Osteoblast (primary cell): ENCODE data around the gene KCNJ13. TPM values are rescaled to one million over a fixed set of nuclear protein-coding genes. Genes with fewer than 3 reads are reported as not detected.

Source experiments
- DNase-seq: peaks from one replicate; pipeline ENCODE4 v3.0.0; 2011; ENCODE audit warnings: low spot score, mixed read lengths; ENCODE audit not compliant: insufficient read length; ENCODE audit errors: missing footprints
- H2AFZ ChIP-seq: 2 replicates; pipeline ENCODE4 v1.6.0; 2011; ENCODE audit warnings: mild to moderate bottlenecking, low read length
- H3K27ac ChIP-seq: 2 replicates; pipeline ENCODE4 v1.5.1; 2011; ENCODE audit warnings: mild to moderate bottlenecking, low read depth, low read length, moderate library complexity
- H3K27me3 ChIP-seq: 2 replicates; pipeline ENCODE4 v1.6.0; 2012; ENCODE audit warnings: mild to moderate bottlenecking, control low read depth, inconsistent platforms, low read length, moderate library complexity; ENCODE audit not compliant: insufficient read depth
- H3K36me3 ChIP-seq: 2 replicates; pipeline ENCODE4 v1.5.1; 2011; ENCODE audit warnings: mild to moderate bottlenecking, low read length, control low read depth, moderate library complexity; ENCODE audit not compliant: insufficient read depth
- H3K4me1 ChIP-seq: 2 replicates; pipeline ENCODE4 v1.5.1; 2011; ENCODE audit warnings: mild to moderate bottlenecking, low read length, control low read depth, moderate library complexity; ENCODE audit not compliant: insufficient read depth
- H3K4me2 ChIP-seq: 2 replicates; pipeline ENCODE4 v1.6.0; 2011; ENCODE audit warnings: mild to moderate bottlenecking, low read length; ENCODE audit not compliant: insufficient read depth
- H3K4me3 ChIP-seq: fragments of 200-600 bp; sonication (generic); 3 replicates; pipeline ENCODE4 v1.5.1; 2012; ENCODE audit warnings: mild to moderate bottlenecking, low read length, inconsistent platforms; ENCODE audit not compliant: insufficient read depth
- H3K79me2 ChIP-seq: 2 replicates; pipeline ENCODE4 v1.6.0; 2012; ENCODE audit warnings: mild to moderate bottlenecking, low read length, control low read depth, inconsistent platforms; ENCODE audit not compliant: insufficient read depth
- H3K9me3 ChIP-seq: 2 replicates; pipeline ENCODE4 v1.5.1; 2011; ENCODE audit warnings: low read depth, low read length, control low read depth
- H4K20me1 ChIP-seq: 2 replicates; pipeline ENCODE4 v1.6.0; 2012; ENCODE audit warnings: mild to moderate bottlenecking, low read length, control low read depth; ENCODE audit not compliant: insufficient read depth
- CTCF ChIP-seq: IDR thresholded peaks from 2 replicates; pipeline ENCODE4 v1.5.1; 2011; ENCODE audit warnings: mild to moderate bottlenecking, low read depth, low read length, moderate library complexity; ENCODE audit errors: extremely low read depth
- total RNA-seq: library from RNA; depleted of rRNA; stranded (reverse); fragments of >200 nt; gene quantifications from 2 replicates; pipeline ENCODE4 v1.2.3, GENCODE V29; 2012

Gene KCNJ13
- total RNA-seq, 1 donor: not detected

GRCh38 chr2:232773815-232774214 lies 2.5 kb downstream of the KCNJ13 start:
- Histone ChIP-seq H3K9me3 (no peaks in the 10 kb centered on the region), H3K27ac (no peak overlapping the region), H2AFZ (no peak overlapping the region), H3K36me3 (peaks cover 13% of the 10 kb centered on the region), H3K27me3 (no peaks in the 10 kb centered on the region), H3K79me2 (peaks cover 3% of the 10 kb centered on the region), H3K4me2 (no peak overlapping the region), H3K4me3 (no peak overlapping the region), H3K4me1 (no peaks in the 10 kb centered on the region), H4K20me1 (no peaks in the 10 kb centered on the region)
- DNase-seq: no peak
- TF ChIP-seq CTCF: no peak

GRCh38 chr2:232772531-232772930 lies 3.8 kb downstream of the KCNJ13 start:
- Histone ChIP-seq H3K36me3 (peaks cover 24% of the 10 kb centered on the region), H4K20me1 (no peaks in the 10 kb centered on the region), H3K27me3 (no peaks in the 10 kb centered on the region), H3K27ac (no peak overlapping the region), H3K79me2 (peaks cover 3% of the 10 kb centered on the region), H3K4me2 (no peak overlapping the region), H2AFZ (no peak overlapping the region), H3K9me3 (no peaks in the 10 kb centered on the region), H3K4me1 (no peaks in the 10 kb centered on the region), H3K4me3 (no peak overlapping the region)
- DNase-seq: no peak
- TF ChIP-seq CTCF: no peak

GRCh38 chr2:232771870-232772269 lies 4.5 kb downstream of the KCNJ13 start:
- Histone ChIP-seq H3K4me3 (no peak overlapping the region), H3K79me2 (peaks cover 3% of the 10 kb centered on the region)
- no peak for TF ChIP-seq CTCF

GRCh38 chr2:232770207-232770606 lies 6.2 kb downstream of the KCNJ13 start:
- no peaks in the 10 kb centered on the region for H4K20me1 ChIP-seq
- no peaks in the 10 kb centered on the region for H3K9me3 ChIP-seq
- peaks cover 3% of the 10 kb centered on the region for H3K79me2 ChIP-seq
- peaks cover 6% of the 10 kb centered on the region for H3K4me1 ChIP-seq
- H3K4me2 ChIP-seq: no peak overlapping the region
- peaks cover 24% of the 10 kb centered on the region for H3K36me3 ChIP-seq
- DNase-seq: no peak
- TF ChIP-seq CTCF: no peak
- no peaks in the 10 kb centered on the region for H3K27me3 ChIP-seq
- no peak overlapping the region for H3K4me3 ChIP-seq
- H2AFZ ChIP-seq: no peak overlapping the region
- H3K27ac ChIP-seq: no peak overlapping the region

More at GRCh38 chr2:232771870-232772269, 4.5 kb downstream of the KCNJ13 start:
- H4K20me1 ChIP-seq: no peaks in the 10 kb centered on the region
- no peak overlapping the region for H2AFZ ChIP-seq
- no peaks in the 10 kb centered on the region for H3K27me3 ChIP-seq
- peaks cover 1% of the 10 kb centered on the region for H3K4me1 ChIP-seq
- H3K9me3 ChIP-seq: no peaks in the 10 kb centered on the region
- no peak overlapping the region for H3K27ac ChIP-seq
- no peak for DNase-seq
- H3K4me2 ChIP-seq: no peak overlapping the region
- peaks cover 24% of the 10 kb centered on the region for H3K36me3 ChIP-seq
